IPS-NIHi7 (cell line): ENCODE measurements around the gene CDC14B.

ENCODE experiments used
- DNase-seq: peaks from one replicate; pipeline ENCODE4 v3.0.0; 2012; ENCODE audit warnings: mixed read lengths; ENCODE audit errors: extremely low spot score

The CDC14B gene

DNA sequence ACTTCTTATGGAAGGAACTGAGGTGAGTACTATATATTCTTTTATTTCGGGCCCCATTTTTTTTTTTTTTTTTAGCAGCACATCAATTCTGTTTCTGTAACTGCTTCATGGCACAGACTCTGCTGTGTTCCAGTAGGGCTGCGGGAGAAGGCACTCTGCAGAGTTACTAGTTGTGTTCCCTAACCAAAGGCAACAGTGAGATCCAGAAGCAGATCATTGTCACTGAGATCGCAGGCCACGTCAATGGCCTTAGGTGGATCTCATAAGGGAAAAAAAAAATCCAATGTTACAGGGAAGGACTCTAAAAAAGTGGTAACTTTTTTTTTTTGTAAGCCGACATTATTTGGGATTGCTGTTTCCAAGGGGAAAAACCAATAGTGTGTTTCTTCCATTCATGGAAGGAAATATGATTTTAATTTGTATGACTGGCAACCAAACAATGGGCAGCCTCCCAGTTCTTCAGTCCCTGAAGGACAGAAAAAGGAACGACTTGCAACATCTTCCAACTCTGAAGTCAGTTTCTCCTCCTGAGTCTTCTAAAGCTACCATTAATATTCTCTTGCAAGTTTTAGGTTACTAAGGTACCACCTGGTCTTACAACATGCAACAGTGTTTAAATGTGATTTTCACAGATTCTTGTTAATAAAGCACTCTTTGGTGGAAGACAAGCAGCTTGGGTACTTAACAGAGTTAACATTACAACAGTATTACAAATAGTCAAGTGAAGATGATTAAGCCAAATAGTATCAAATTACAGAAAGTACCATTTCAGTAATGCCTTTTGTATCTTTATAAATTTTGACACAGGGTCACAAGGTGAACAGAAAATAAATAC, 116.9 kb downstream of the CDC14B start:
- no peak for DNase-seq

DNA sequence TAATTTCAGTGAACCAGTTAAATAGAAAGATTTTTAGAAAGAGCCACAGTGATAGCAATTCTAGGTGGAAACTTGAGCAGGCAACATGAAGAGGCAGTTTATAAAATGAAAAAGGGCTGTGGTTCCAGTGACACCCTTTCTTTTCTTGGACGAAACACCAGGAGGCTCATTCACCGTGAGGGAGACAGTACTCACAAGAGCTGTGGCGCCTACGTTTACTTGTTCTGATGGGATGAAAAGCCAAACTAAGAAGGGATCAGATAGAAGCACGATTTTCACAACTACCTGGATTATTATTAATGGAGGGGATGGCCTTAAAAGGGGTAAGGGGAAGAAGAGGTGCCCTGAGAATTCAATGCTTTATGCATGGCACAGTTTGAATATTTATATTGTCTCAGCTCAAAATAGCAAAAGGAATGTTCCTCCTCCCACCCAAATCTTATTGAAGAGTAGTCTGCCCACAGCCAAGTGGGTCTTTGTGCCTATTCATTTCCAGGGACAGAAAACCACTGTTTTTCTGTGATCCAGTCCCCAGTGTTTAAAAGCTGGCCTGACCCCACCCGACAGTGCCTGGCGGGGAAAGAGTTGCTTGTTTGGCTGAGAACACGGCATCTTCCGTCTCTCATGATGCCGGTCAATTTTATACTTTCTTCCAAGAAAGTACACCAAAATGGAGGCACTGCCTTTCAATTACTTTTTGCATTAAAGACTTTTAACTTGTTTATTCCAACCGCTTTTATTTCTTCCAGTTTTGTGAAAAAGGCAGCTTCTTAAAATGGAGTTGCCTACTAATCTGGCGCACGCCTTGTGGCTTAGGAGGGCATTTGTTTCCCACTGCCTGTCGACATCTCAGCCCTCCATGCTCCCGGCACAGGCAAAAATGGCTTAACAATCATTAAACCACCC, 117.8 kb downstream of the CDC14B start:
- no peak for DNase-seq

DNA sequence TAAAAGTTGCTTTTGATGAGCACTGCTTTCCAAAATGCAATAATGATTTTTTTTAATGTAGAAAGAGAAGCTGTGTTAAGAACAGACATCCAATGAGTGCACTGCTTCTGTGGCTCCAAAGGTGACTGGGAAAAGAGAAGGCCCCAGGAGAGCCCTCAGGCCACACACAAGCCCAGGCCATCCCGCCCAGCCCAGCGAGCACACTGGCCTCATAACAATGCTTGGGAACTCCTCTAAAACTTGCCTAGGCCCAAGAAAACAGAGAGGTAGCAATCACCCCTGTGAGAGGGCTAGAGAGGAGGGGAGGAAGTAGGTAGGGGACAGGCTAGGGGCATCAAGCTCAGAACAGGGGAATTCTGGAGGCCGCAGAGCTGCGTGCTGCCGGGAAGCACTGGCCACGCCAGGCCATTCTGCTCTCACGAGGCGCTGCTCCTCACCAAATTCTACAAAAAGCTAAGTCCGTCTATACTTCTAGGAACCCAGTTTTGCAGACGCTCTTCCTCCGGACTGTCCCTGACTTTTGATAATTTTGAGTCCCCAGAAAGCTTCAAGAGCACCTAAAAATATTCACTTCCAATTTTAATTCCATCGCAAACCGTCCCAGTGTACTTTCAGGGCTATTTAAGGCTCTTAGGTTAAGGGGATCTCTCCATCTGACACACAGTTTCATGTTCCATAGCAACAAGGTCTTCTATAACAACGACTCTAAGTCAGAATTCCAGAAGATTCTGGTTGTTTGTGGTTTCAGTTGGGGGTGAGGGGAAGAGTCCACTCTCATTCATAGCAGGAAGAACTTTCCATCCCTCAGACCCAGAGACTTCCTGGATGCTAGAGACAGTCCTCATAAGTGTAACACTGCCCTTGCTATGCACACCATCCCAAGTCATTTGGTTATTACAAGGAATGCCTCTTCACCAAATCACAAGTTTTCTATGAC, 118.7 kb downstream of the CDC14B start:
- no peak for DNase-seq

DNA sequence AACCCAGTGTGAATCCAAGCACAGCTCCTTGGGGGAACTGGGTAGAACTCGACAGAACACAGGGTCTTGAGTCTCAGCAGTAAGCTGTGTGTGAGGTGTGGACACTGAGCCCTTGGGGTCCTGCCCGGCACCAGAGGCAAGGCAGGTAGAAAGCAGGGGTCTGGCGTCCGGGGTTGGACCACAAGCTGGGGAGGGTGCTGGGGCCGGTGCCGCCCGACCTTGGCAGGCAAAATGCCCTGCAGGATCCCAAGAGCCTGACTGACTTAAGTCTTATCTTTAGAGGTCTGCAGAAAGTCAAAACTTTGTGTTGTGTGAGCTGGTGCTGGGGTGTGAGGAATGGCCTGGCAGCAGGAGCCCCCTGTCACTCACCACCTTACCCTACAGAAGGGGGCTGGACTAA, 120.4 kb downstream of the CDC14B start:
- DNase-seq, result no peak

DNA sequence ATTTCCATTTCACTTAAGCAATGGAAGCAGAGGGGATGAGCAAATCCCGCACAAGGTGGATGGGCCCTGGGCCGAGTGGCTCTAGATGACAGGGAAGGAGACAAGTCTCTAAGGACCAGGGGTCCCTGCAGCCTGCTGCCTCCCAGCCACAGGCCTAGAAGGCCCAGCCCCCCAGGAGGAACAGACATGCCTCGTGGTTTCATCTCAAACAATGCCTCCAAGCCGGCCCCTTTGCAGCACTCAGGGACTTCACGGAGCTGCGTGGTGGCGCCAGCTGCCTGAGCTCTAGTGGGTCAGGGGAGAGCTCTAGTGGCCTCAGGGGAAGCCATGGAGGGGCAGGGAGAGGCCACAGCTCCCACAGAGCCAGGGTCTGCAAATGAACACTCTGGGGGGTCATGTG, 120.8 kb downstream of the CDC14B start:
- no peak for DNase-seq

DNA sequence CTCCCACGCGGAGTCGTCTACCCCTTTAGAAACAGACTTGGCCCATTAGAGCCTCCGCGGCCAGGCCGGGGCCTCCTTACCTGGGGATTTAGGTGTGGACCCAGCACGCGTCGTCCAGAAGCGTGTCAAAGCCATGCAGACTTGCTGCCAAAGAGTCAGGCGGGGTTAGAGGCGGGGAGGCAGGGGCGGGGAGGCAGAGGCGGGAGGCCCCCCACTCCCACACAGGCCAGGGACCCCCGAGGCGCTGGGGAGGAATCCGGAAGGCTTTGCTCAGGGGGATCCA, 122.6 kb downstream of the CDC14B start:
- no peak for DNase-seq

DNA sequence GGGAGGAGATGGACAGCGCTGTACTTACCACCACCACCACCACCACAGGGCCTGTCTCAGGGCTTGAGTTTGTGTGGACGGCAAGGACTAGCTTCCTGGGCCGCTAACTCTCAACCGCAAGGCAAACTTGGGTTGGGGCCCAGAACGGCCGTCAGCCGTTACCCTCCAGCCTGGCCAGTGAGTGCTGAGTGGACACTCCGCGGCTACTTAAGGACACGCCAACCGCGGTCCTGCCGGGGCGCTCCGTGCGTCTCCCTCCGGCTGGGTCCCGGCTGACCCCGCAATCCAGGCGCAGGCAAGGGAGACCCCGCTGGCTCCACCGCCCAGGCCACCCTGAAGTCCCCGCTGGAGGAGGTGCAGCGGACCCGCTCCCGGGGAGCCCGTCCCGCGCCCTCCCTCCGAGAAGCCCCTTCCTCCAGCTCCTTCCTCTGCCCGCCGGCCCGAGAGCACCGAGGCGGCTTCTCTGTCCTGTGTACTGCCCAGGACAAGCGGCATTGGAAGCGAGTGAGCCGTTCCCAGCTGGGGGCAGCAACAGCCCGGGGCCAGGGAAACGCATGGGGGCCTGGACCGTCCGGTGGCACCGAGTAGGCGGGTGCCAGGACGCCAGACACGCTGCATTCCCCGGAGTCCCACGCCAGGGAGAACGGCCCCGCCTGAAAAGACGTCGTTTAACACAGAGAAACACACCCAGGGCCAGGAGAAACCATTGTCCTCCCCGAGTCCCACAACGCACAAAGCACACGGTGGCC, 123.1 kb downstream of the CDC14B start:
- DNase-seq, result no peak

DNA sequence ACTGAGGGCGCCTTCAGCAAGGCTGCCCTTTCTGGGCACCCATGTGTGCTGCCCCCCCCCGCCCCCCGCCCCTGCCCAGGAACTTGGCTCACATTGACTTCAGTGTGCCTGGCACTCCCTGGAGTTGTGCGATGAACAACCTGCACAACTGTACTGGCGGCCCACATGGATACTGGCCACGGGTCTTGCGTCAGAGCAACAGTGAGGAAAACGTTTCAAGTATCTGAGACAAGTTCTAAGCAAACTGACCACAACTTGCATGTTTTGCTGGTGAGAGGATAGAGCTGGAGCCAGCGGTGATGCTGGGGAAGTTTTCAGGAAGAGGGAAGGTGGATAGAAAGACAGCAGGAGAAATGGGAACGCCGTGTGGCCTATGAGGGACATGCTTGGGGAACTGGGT, 124.3 kb downstream of the CDC14B start:
- no peak for DNase-seq

DNA sequence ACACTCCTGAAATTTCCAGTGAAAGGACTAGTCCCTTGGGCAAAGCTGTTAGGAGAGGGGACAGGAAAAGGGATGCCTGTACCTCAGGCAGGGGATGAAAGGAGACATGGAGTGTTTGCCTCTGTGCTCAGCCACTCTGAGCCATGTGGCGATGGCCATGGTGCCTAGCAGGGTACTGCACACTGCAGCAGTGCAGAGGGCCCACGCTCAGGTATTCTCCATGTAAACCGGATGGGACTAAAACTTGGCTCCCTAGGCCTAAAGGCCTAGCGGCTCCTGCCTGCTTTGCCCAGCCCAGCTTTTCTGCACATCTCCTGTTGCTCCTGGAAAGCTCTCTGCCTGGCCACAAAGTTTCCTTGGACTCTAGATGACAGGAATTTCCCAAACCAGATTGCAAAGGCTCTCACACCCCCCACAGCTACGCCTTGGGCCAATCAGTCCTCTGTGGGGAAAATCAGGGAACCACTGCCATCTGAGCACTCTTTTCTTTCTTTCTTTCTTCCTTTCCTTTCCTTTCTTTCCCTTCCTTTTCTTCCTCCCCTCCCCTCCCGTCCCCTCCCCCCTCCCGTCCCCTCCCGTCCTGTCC, 125.3 kb downstream of the CDC14B start:
- no peak for DNase-seq

DNA sequence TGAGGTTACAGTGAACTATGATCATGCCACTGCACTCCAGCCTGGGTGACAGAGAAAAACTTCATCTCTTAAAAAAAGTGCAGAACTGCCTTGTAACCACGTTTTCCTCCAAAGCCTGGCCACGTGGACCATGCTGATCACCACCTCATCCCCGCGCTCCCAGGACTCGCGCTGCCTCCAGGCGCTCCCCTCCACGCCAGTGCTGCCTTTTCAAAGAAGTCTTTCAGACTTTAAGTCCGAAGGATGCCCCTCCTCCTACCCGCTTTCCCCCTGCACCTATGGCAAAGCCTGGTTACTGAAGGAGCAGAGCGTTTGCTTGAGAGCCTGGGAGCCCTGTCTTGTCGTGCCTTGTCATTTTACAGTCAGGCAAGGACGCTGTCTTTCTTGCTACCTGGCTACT, 125.9 kb downstream of the CDC14B start:
- no peak for DNase-seq

DNA sequence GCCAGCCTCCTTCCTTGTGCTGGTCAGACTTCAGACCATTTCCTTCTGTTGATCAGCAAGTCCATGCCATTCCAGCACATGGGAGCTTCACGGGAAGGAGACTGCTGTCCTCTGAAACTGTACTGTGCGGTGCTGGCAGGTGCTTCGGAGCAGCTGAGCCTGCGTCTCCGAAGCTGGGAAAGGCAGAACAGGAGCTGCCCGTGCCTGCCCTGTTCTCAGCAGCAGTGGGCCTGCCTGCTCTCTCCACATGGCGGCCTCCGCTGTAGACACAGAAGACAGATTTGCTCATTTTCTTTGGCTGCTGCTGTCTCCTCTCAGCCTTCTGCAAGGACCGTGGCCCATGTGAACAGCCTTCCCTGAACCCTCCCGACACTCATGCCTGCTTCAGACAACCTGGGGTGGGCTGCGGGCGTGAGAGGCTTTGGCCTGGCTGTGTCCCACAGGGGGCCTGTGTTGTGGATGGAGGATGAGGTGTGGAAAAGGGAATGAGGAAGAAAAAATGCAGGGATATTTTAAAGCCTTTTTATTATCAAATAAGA, 126.6 kb downstream of the CDC14B start:
- no peak for DNase-seq

DNA sequence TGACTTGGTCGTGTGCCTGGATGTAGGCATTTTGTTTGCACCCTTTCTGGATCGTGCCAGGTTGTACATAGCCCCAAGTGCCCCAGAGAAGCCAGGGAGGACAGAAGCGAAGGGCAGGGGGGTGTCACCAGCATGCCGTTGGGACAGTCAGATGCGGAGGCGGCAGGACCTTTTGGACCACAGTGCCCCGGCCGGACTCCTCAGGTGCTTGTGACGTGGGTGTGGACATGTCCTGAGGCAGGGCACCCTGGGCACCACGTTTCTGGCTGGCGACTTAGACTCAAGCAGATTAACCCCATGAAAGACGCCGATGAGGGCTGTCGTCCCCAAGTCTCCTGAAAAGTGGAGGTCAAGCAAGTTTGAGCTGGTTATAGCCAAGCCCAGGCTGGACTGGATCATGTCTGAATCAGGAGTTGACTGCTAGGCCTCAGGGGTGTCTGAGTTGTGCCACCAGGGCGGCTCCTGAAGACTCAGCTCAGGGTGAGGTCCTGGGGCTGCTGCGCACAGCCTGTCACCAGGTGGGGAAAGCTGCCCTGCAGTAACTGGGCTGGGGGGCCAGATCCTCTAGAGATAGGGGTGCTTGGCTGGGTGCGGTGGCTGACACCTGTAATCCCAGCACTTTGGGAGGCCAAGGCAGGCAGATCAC, 127.6 kb downstream of the CDC14B start:
- DNase-seq, result no peak

DNA sequence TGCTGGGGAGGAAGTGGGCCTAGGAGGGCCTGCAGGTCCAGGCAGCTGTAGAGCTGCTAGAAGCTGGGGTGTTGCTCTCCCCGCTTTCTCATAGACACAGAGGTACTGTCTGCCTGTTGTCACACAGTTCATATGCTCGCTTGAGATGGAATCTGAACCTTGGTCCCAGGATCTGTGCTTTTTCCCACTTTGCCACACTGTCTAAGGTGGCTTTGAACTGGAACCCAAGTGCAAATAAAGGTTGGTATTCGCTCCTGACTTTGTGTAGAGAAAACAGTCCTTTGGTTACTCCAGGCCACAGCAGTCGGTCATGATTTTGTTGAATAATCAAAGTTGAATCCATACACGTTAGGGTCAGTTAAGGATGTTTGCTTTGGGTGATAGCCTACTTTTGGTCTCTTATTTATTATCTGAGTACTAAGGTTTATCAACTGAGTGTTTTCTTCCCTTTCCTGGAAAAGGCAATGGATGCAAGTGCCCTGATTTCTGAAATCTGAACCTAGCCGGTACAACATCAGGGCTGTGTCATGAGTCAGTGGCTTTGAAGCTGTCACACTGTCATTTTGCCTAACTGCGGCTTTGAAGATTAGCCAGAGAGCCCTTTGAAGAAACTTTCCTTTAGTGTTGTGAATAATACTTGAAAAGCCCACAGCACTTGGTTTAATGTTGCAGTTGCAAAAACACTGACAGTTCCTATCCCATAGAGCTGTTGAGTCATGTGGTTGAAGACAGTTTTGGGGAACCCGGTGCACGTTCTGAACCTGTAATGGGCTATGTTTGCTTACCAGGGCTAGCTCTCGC, 128.4 kb downstream of the CDC14B start:
- DNase-seq, result no peak

DNA sequence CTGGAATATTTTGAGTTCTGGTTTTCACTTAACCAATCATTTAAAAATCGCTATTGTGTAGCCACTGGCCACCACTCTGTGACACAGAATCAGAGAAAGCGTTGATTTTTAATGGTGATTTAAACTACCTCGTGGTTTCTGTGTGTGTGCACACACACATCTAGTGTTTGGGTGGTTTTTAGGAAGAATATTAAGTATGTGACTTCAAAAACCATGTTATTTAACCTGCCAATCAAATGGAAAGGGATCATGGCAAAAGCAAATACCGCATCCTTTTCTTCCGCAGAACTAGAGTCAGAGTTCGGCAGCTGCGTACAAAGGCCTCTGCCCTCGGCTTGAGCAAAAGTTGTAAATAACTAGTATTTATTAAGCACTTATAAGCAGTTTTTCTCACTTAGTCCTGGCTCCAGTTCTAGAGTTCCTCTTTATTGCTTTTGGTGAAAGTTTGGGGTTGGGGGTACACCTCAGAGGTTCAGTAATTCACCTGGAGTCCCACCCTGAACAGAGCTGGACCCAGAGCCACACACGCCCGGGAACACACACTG, 129.0 kb downstream of the CDC14B start:
- DNase-seq, result no peak

DNA sequence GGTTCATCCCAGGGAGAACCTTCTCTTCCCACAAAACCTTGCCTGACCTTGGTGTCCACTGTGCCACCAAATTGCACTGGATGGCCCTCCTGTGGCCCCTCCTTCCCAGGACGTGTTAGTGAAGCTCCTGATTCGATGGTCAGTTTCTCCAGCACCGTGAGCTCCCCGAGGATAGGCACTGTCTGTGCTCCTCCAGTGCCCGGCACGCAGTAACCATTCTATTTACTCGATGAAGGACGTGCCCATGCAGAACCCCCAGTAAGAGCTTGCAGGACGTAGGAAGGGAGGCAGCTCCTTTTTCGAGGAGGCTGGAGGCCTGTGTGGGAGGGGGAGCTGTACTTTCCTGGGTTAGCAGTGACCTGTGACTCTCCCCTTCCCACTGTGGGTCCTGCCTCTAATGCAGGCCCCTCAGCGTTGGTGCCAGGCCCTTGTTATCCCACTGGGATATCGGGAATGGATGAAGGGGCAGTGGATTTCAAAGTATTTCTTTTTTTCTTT, 130.1 kb downstream of the CDC14B start:
- no peak for DNase-seq

DNA sequence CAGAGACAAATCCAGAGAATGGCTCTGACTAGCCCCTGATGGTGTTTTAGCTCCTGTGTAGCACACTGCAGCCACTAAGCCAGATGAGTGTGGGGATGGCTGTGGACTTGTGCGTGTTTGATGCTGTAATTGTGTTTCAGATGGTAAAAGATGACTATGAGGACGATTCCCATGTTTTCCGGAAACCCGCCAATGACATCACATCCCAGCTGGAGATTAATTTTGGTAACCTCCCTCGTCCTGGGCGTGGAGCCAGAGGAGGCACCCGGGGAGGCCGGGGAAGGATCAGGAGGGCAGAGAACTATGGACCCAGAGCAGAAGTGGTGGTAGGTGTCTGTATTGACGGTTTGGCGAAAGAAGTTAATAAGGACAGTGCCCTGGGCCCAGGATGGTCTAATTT, 131.7 kb downstream of the CDC14B start:
- DNase-seq, result no peak

DNA sequence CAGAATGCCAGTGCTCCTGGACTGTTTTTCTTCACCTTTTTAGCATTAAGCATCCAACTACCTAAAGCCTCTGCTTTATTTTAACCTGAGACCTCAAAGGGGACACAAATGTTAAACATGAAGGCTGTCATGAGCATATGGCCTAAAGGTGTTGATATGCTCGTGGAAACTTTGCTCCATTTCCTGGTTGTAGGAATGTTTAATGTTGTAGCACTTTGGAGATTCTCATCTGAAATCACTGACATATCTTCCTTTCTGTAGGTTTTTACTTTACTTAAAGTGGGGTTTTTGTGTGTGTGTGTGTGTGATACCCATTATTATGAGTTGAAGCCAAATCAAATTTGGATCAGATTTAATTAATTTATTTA, 132.6 kb downstream of the CDC14B start:
- no peak for DNase-seq

DNA sequence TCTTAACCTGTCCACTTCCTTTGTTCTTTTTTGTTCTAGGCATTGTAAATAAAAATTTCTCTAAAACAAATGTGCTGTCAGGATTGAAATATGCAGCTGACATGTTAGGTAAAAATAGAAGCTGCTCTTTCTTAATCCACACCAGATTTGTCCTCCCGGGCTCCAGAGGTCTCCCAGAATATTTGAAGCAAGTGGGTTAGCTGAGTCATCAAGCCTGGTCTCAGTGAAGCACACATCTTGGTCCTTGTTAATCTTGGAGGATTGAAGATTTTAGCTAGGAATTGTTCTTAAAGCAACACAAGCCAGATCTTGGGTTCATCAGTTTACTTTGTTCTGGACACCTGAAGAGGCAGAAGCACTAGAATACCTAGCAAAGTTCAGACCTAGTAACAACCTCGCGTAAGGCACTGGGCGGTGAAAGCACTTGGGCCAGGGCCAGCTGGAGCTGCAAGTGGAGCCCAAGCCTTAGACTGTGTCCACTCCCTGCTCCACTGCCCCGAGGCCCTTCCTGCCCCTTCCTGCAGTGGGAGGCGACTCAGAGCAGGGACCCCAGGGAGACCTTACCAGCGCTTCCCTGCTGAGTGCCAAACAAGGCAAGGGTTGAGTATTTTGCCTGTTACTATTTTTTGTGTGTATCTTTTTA, 133.1 kb downstream of the CDC14B start:
- no peak for DNase-seq
